D341Med (cell line): ENCODE results near the gene PADI4.

Source experiments
- DNase-seq: peaks from one replicate; pipeline ENCODE4 v3.0.0; 2012; ENCODE audit warnings: low spot score

The PADI4 gene

GRCh38 chr1:17286646-17287045, 21.4 kb upstream of the PADI4 start:
- DNase-seq: no peak

GRCh38 chr1:17287130-17287776, 20.7 kb upstream of the PADI4 start:
- DNase-seq: no peak

- DNase-seq: no peak
These were observed 18.3 kb upstream of the PADI4 start for GRCh38 chr1:17289721-17290120.

DNA sequence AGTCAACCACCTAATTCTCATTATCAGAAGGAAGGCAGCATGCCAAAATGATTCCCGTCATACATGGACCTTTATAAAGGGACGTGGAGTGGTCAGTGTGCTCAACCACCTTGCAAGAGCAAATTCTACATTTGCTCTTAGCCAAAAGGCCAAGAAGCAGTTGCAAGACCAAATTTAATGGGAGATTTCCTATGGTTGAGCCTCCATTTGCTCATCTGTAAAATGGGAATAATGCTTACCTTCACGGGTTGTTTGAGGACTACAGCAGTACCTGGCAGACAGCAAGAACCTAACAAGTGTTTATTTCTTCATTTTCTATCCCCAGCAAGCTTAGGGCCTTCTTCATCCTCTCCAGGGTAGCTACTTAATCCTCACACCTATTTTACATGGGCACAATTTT, 17.4 kb upstream of the PADI4 start:
- DNase-seq: no peak

DNA sequence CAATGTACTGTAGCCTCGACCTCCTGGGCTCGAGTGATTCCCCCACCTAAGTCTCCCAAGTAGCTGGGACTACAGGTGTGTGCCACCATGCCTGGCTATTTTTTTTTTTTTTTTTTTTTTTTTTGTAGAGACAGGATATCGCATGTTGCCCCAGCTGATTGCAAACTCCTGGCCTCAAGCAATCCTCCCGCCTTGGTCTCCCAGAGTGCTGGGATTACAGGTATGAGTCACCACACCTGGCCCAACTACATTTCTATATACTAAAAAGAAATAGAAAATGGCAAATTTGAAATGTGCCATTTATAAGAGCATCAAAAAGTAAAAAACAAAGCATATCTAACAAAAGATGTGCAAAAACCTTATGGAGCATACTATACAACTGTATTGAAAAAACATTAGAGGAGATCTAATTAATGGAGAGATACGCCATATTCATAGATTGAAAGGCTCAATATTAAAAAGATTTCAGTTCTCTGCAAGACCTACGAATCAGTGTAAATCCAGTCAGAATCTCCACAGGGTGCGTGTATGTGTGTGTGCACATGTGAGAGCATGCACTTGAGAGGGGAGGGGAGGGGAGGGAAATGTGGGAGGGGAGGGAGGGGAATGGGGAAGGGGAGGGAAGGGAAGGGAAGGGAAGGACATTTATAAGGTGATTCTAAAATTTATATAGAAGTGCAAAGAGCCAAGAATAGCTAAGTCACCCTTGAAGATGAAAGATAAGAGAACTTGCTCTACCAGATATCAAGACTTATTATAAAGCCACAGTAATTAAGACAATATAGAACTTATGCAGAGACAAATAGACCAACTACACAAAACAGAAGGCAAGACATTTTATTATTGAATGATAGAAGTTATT, 15.5 kb upstream of the PADI4 start:
- no peak for DNase-seq

DNA sequence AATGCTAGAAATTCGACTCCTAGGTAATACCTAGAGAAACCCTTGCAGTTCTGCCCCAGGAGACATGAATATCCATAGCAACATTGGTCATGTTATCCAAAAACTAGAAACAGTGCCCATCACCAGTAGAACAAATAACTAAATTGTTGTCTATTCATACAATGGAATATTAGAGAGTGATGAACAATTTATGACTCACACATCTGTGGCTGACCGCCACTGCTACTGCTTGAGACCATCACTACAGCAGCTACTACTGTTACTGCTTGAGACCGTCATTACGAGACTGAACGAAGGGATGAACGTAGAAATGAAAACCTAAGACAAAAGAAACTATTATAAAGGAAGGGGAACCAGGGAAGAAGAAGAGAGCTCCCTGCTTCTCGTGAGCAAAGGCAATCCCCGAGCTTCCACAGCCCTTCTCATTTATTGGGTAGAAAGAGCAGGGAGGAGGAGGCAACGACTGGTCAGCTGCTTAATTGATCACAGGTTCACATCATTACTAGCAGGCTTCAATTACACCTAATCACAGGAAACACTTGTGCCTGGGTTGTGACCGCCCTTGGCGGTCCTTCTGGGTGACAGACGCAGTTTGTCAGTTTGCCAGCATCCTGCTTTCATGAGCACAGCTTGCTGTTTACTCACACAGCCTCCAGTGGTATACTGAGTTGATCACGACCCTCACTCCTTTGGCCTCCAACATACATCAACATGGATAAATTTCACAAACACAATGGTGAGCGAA, 14.1 kb upstream of the PADI4 start:
- DNase-seq: no peak

DNA sequence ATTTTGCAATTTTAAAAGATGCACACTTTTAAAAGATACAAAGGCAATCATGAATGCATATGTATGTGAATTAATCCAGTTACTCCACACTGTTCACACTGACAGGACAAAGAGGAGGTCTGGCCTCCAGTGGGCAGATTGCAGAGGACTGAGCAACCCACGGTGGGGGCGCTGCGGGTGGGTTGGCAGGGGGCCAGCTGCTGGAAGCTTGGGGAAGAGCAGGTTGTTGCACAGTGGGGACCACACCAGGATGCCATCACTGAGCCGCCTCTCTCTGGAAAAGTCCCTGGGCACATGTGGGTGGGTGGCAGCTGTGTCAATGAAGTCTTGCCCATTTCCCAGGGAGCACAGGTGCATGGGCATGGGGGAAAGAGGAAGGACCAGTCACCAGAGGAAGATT, 12.7 kb upstream of the PADI4 start:
- DNase-seq: no peak

DNA sequence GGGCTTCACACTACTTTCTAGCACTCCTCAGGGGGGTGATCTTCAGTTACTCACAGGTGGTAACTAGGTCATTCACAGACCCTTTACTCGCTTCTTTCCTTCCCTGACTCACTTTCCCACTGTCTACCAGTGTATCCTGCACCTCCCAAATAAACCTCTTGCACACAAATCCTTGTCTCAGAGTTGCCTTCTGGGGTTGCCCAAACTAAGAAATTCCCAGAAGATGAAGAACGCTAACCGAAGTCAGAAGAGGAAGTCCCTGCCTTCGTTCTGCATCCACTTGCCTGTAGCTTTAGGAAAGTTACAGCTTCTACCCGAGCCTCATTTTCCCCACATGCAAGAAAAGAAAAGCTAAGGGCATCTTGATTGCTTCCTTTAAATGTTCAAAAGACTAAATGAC, 11.9 kb upstream of the PADI4 start:
- DNase-seq: no peak

DNA sequence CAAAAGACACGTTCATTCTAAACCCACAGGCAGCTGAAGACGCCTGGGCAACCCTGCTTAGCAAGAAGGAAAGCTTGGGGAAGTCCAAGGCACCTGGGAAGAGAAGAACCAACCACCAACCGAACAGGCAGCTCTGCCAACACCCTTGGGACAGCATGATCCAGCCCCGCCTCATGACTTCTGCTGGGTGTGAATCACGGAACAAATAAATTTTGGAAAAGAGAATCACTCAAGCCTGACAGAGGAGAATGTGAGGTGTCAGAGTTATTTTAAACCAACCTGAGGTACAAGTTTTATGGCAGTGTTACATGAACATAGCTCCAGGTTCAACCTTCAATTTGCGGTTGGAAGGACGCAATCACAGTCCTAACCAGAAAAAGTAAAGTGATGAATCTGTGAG, 10.0 kb upstream of the PADI4 start:
- DNase-seq: no peak

- DNase-seq: no peak
These were observed 6.2 kb upstream of the PADI4 start for GRCh38 chr1:17301767-17302166.

GRCh38 chr1:17304151-17304825, 3.7 kb upstream of the PADI4 start:
- DNase-seq: no peak

DNA sequence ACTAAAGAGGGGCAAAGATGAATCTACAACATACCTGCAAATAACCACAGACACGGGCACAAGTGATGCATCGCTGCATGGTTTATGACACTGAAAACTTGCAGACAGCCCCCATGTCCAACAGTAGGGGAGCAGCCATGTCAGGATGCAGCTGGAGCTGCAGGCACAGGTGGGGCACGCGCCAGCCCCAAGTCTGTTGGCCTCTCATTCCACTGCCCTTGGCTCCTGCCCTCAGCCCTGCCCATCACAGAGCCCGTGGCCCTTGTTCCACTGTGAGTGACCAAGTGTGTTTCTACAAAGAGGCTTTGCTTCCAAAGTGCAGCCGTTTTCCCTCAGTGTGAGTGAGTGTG, 3.2 kb upstream of the PADI4 start:
- no peak for DNase-seq

GRCh38 chr1:17305576-17306095, 2.4 kb upstream of the PADI4 start:
- no peak for DNase-seq

GRCh38 chr1:17306407-17306806, 1.6 kb upstream of the PADI4 start:
- no peak for DNase-seq

- no peak for DNase-seq
These were observed 1.1 kb upstream of the PADI4 start for GRCh38 chr1:17306921-17307320.

GRCh38 chr1:17307329-17307728, 668 bp upstream of the PADI4 start:
- DNase-seq: no peak

DNA sequence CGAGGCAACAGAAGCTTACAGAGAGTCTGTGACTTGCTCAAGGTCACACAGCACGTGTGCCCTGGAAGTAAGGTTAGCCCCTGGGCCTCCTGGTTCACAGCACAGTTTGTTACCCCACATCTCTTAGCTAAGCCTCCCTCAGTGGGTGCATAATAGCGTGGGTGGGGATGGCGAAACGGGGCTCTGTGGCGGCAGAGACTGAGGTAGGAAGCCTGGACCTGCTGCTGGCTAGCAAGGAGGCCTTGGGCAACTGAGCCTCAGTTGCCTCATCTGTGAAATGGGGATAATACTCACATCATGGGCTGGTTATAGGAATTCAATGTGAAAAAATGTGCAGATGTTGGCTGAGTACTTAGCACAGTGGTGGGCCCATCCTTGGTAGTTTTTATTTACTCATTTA, 596 bp downstream of the PADI4 start:
- DNase-seq: no peak

DNA sequence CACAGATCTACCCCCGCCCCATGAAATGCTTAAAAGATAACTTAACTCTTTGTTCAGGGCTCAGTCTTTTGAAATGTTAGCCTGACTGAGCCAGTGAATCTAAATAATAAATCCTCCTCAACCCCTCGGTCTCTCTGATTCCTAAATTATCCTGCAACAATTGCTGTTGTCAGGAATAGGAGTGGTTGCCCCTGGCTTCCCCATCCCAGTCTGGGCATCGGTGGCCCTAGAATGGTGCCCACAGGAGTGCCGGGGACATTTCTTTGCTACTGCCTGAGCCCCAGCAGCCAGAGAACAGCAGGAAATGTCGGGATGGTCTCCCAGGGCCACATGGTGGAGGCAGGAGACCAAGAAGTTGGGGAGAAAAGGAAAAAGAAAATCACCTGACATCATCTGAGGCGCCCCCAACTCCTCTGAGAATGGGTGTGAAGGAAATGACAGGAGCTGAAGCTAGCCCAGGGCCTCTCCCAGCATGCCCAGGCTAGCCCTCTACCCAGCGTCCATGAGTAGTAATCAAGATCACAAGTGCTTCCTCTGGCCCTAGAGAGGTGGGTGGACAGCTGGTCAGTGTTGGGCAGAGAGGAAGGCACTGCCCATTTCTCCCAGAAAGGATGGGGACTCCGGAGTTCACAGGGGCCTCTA, 1.6 kb downstream of the PADI4 start:
- no peak for DNase-seq

GRCh38 chr1:17310068-17310640, 2.2 kb downstream of the PADI4 start:
- DNase-seq: no peak

- no peak for DNase-seq
These were observed 5.7 kb downstream of the PADI4 start for GRCh38 chr1:17313530-17314309.
